Activated CD8-positive, alpha-beta memory T cell treated with anti-CD3 and anti-CD28 coated beads, Interleukin-2, amount 50 U/mL, for 1 hour (primary cell): ENCODE measurements around the gene CADPS.

Experiments used
- DNase-seq: peaks from one replicate; pipeline ENCODE4 v3.0.0-alpha.2; 2020; ENCODE audit errors: extremely low read depth

The CADPS gene

DNA sequence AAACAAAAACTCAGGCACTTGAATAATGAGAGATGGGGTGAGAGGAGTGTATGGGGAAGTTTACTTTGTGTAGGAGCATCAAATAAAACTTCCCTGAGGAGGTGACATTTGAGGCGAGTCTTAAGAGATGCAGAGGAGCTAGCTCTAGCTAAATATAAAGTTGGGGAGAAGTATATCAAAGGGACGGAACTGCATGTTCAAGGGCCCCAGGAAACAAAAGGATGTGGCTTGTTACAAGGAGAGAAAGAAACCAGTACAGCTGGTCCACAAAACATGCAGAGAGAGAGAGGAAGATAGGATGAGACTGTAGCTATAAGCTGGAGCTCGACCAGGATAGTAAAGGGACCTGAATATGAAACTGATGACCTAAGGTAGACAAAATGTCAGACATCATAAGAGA, 519.5 kb downstream of the CADPS start:
- no peak for DNase-seq
